HCT116 (cell line): ENCODE results near the gene NKX2-2. TPM values are rescaled to one million over a fixed set of nuclear protein-coding genes. Genes with fewer than 3 reads are reported as not detected.

Source experiments
- ATAC-seq: fragments of 200-7000 bp; cut with Tn5 transposase; 2 replicates; pipeline ENCODE4 v1.9.1; 2020; ENCODE audit warnings: mild to moderate bottlenecking, moderate library complexity
- BruUV-seq: library from RNA; stranded (reverse); fragments of 400-500 nt; replicated peaks from 2 replicates; lab custom pipeline; 2021; lab: Mats Ljungman, UMichigan
- CTCF ChIA-PET: fragments of 300-600 bp; sonication (Branson Sonifier 250); formaldehyde crosslinking; loops from one replicate; lab custom pipeline; 2021; ENCODE audit warnings: antibody characterized with exemption; lab: Charles Lee
- POLR2A ChIA-PET: fragments of 300-600, 350-600 bp; sonication (Branson Sonifier 250); formaldehyde crosslinking; loops from one replicate; lab custom pipeline; 2021; ENCODE audit warnings: antibody characterized with exemption; lab: Charles Lee
- RAD21 ChIA-PET, 2 experiments: fragments of 300-600 bp; sonication (Branson Sonifier 250); formaldehyde crosslinking; loops; one replicate each; lab custom pipeline; 2023; ENCODE audit warnings: low total read pairs in 2 of 2; ENCODE audit not compliant: uncharacterized antibody in 2 of 2, unreplicated experiment in 2 of 2, low non-redundant PET in 1 of 2; lab: Charles Lee
- DNase-seq: peaks from one replicate; pipeline ENCODE4 v3.0.0-alpha.2; 2010; ENCODE audit warnings: low read depth, low spot score
- H2AFZ ChIP-seq: fragments of 200-600 bp; shearing (Covaris generic), sonication (generic); 2 replicates; pipeline ENCODE4 v1.6.1; 2017; ENCODE audit warnings: low read depth, mixed run types, mixed read lengths, antibody characterized with exemption, low read length; ENCODE audit not compliant: poor library complexity, severe bottlenecking
- H3K27ac ChIP-seq: 2 replicates; pipeline ENCODE4 v1.5.1; 2012; ENCODE audit warnings: low read depth, low read length
- H3K27me3 ChIP-seq: fragments of 200-600 bp; sonication (generic); 2 replicates; pipeline ENCODE4 v1.6.1; 2016; ENCODE audit warnings: mixed run types, low read length, mixed read lengths; ENCODE audit not compliant: insufficient read depth
- H3K36me3 ChIP-seq, 2 experiments: fragments of 200-500 bp in 1 of 2; fragments of 200-600 bp in 1 of 2; sonication (Bioruptor generic) in 1 of 2; sonication (generic) in 1 of 2; 2 replicates each; pipeline versions ENCODE4 v1.5.1 to v1.6.1; 2014 to 2016; ENCODE audit warnings: low read length in 2 of 2, inconsistent platforms in 1 of 2, mixed read lengths in 1 of 2, mixed run types in 1 of 2; ENCODE audit not compliant: insufficient read depth in 2 of 2, control insufficient read depth in 1 of 2
- H3K4me1 ChIP-seq, 2 experiments: fragments of 200-600 bp in 1 of 2; sonication (generic) in 1 of 2; 2 replicates each; pipeline versions ENCODE4 v1.5.1 to v1.6.1; 2012 to 2017; ENCODE audit warnings: low read length in 2 of 2, inconsistent platforms in 1 of 2, mild to moderate bottlenecking in 1 of 2, mixed read lengths in 1 of 2, mixed run types in 1 of 2, moderate library complexity in 1 of 2; ENCODE audit not compliant: insufficient read depth in 2 of 2, control insufficient read depth in 1 of 2
- H3K4me2 ChIP-seq: fragments of 200-600 bp; sonication (generic); 2 replicates; pipeline ENCODE4 v1.6.1; 2017; ENCODE audit warnings: mixed run types, low read length, mixed read lengths
- H3K4me3 ChIP-seq, 2 experiments: fragments of 200-600 bp in 1 of 2; sonication (generic) in 1 of 2; replicated peaks in 1 of 2; 2 replicates each; pipeline ENCODE4 v1.5.1; 2011 to 2016; ENCODE audit warnings: low read length in 2 of 2, control low read depth in 1 of 2, low read depth in 1 of 2, mild to moderate bottlenecking in 1 of 2, mixed read lengths in 1 of 2, mixed run types in 1 of 2
- H3K79me2 ChIP-seq: fragments of 200-600 bp; sonication (generic); 2 replicates; pipeline ENCODE4 v1.6.1; 2017; ENCODE audit warnings: mild to moderate bottlenecking, mixed run types, low read length, moderate library complexity, mixed read lengths; ENCODE audit not compliant: insufficient read depth
- H3K9ac ChIP-seq: fragments of 200-600 bp; sonication (generic); 2 replicates; pipeline ENCODE4 v1.6.1; 2016; ENCODE audit warnings: low read length, mixed read lengths
- H3K9me2 ChIP-seq: fragments of 200-600 bp; sonication (generic), shearing (Covaris generic); 2 replicates; pipeline ENCODE4 v1.6.1; 2017; ENCODE audit warnings: mixed run types, mild to moderate bottlenecking, moderate library complexity; ENCODE audit not compliant: insufficient read depth
- H3K9me3 ChIP-seq, 2 experiments: fragments of 200-500 bp in 1 of 2; fragments of 200-600 bp in 1 of 2; sonication (Bioruptor generic) in 1 of 2; sonication (generic) in 1 of 2; 2 replicates each; pipeline ENCODE4 v1.6.1; 2014 to 2017; ENCODE audit warnings: low read length in 2 of 2, mixed read lengths in 2 of 2, inconsistent platforms in 1 of 2, low read depth in 1 of 2, mild to moderate bottlenecking in 1 of 2, mixed run types in 1 of 2, moderate library complexity in 1 of 2; ENCODE audit not compliant: control insufficient read depth in 1 of 2, insufficient read depth in 1 of 2
- H4K20me1 ChIP-seq: fragments of 200-600 bp; sonication (generic), shearing (Covaris generic); 2 replicates; pipeline ENCODE4 v1.6.1; 2017; ENCODE audit warnings: mixed run types, mild to moderate bottlenecking, moderate library complexity; ENCODE audit not compliant: insufficient read depth
- CBX3 ChIP-seq: IDR thresholded peaks from 2 replicates; pipeline ENCODE4 v1.6.1; 2012; ENCODE audit warnings: low read depth
- EGR1 ChIP-seq: IDR thresholded peaks from 2 replicates; pipeline ENCODE4 v1.6.1; 2012; ENCODE audit warnings: low read depth
- ELF1 ChIP-seq: IDR thresholded peaks from 2 replicates; pipeline ENCODE4 v1.6.1; 2012; ENCODE audit warnings: low read depth, borderline replicate concordance
- EZH2 ChIP-seq: fragments of 200-600 bp; sonication (generic); IDR thresholded peaks from 2 replicates; pipeline ENCODE4 v1.6.1; 2017; ENCODE audit warnings: antibody characterized with exemption, mixed run types
- JUND ChIP-seq: IDR thresholded peaks from 2 replicates; pipeline ENCODE4 v1.6.1; 2012
- POLR2A ChIP-seq: IDR thresholded peaks from 2 replicates; pipeline ENCODE4 v1.7.0; 2011; ENCODE audit warnings: borderline replicate concordance; ENCODE audit not compliant: insufficient read depth, insufficient read length; ENCODE audit errors: extremely low read depth
- POLR2AphosphoS5 ChIP-seq: IDR thresholded peaks from 2 replicates; pipeline ENCODE4 v1.6.1; 2011; ENCODE audit warnings: mild to moderate bottlenecking, low read depth, low read length, moderate library complexity
- RAD21 ChIP-seq: IDR thresholded peaks from 2 replicates; pipeline ENCODE4 v1.6.1; 2012; ENCODE audit warnings: low read depth, mild to moderate bottlenecking
- SIN3A ChIP-seq: IDR thresholded peaks from 2 replicates; pipeline ENCODE4 v1.6.1; 2012; ENCODE audit warnings: low read depth
- SP1 ChIP-seq: IDR thresholded peaks from 2 replicates; pipeline ENCODE4 v1.6.1; 2012; ENCODE audit warnings: low read depth
- SRF ChIP-seq: IDR thresholded peaks from 2 replicates; pipeline ENCODE4 v1.6.1; 2012; ENCODE audit warnings: low read depth
- TCF7L2 ChIP-seq: IDR thresholded peaks from 2 replicates; pipeline ENCODE4 v1.7.0; 2011; ENCODE audit warnings: borderline replicate concordance, inconsistent platforms; ENCODE audit not compliant: insufficient read depth, insufficient read length; ENCODE audit errors: extremely low read depth
- YY1 ChIP-seq: IDR thresholded peaks from 2 replicates; pipeline ENCODE4 v1.6.1; 2011; ENCODE audit warnings: low read length, low read depth, moderate library complexity, mild to moderate bottlenecking; ENCODE audit not compliant: insufficient replicate concordance; ENCODE audit errors: extremely low read depth
- ZFX ChIP-seq: fragments of 450-650 bp; IDR thresholded peaks from 2 replicates; pipeline ENCODE4 v1.6.1; 2017
- ZNF274 ChIP-seq: fragments of 200-500 bp; sonication (Bioruptor generic); IDR thresholded peaks from 2 replicates; pipeline ENCODE4 v1.6.1; 2014; ENCODE audit warnings: mild to moderate bottlenecking, low read depth, low read length, inconsistent platforms
- intact Hi-C: fragments of 100-400 bp; cut with micrococcal nuclease; formaldehyde crosslinking; loops from 2 replicates; pipeline ENCODE4 v1.10.0; 2022
- total RNA-seq: library from RNA; stranded (reverse); gene quantifications from one replicate; pipeline ENCODE4 v1.2.1, GENCODE V29; 2021; ENCODE audit not compliant: unreplicated experiment
- TF ChIP-seq, protein P1 (sequence below): IDR thresholded peaks from 2 replicates; pipeline ENCODE4 v1.6.1; 2012
- TF ChIP-seq, protein P2 (sequence below), 3 experiments: fragments of 200-600 bp in 1 of 3; sonication (generic) in 1 of 3; IDR thresholded peaks in 2 of 3; conservative IDR thresholded peaks in 1 of 3; 2 replicates each; pipeline ENCODE4 v1.5.1; 2012 to 2017; ENCODE audit warnings: low read depth in 2 of 3, low read length in 2 of 3, antibody characterized with exemption in 1 of 3, borderline replicate concordance in 1 of 3, control low read depth in 1 of 3, mild to moderate bottlenecking in 1 of 3, mixed read lengths in 1 of 3, mixed run types in 1 of 3, moderate library complexity in 1 of 3; ENCODE audit not compliant: insufficient read depth in 1 of 3
- TF ChIP-seq, protein P3 (sequence below): IDR thresholded peaks from 2 replicates; pipeline ENCODE4 v1.6.1; 2011; ENCODE audit warnings: mild to moderate bottlenecking, low read length, moderate library complexity; ENCODE audit not compliant: insufficient replicate concordance; ENCODE audit errors: extremely low read depth
- TF ChIP-seq, protein P4 (sequence below): IDR thresholded peaks from 2 replicates; pipeline ENCODE4 v1.6.1; 2012; ENCODE audit warnings: low read depth
- TF ChIP-seq, protein P5 (sequence below): IDR thresholded peaks from 2 replicates; pipeline ENCODE4 v1.6.1; 2012

Gene NKX2-2
- total RNA-seq, 1 experiment from 2014 or later = not detected

DNA sequence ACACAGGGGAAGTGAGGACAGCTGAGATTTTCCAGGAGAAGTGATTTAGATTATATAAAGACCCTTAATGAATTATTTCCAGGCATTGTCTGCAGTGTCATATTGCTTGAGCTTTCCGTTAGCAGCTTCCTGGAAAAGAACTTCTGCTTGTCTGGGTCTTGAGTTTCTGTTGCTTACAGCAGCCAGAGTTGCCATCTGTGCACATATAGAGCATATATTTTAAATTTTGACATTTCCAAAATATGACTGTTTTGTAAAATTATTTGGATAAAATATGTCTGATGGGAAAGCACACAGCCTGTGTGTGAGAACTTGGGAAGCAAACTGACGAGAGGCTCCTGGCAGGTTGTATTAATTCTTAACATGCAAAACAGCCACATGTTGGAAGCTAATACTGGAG is 21.0 kb upstream of the NKX2-2 start:
- Histone ChIP-seq H3K9me3 (no peaks in the 10 kb centered on the region), H3K79me2 (no peaks in the 10 kb centered on the region), H3K4me1 (peaks cover 0 to 3% of the 10 kb centered on the region in 2 experiments; a peak in 1 of 4 replicates), H3K27ac (no peak overlapping the region), H3K9me2 (no peaks in the 10 kb centered on the region), H3K36me3 (no peaks in the 10 kb centered on the region), H3K4me2 (no peak overlapping the region), H3K27me3 (peaks cover 20% of the 10 kb centered on the region)
- ATAC-seq (no peak), DNase-seq (no peak)
- ChIA-PET CTCF (no interaction called here), POLR2A (no interaction called here)
- TF ChIP-seq YY1 (no peak), POLR2A (no peak), SP1 (no peak), ELF1 (no peak), SRF (no peak), EGR1 (no peak), SIN3A (no peak), JUND (no peak), RAD21 (no peak), CBX3 (no peak), ZNF274 (no peak), ZFX (no peak), EZH2 (no peak), TCF7L2 (no peak), POLR2AphosphoS5 (no peak)
- TF ChIP-seq, protein P1, sequence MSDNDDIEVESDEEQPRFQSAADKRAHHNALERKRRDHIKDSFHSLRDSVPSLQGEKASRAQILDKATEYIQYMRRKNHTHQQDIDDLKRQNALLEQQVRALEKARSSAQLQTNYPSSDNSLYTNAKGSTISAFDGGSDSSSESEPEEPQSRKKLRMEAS = no peak
- TF ChIP-seq, protein P2, sequence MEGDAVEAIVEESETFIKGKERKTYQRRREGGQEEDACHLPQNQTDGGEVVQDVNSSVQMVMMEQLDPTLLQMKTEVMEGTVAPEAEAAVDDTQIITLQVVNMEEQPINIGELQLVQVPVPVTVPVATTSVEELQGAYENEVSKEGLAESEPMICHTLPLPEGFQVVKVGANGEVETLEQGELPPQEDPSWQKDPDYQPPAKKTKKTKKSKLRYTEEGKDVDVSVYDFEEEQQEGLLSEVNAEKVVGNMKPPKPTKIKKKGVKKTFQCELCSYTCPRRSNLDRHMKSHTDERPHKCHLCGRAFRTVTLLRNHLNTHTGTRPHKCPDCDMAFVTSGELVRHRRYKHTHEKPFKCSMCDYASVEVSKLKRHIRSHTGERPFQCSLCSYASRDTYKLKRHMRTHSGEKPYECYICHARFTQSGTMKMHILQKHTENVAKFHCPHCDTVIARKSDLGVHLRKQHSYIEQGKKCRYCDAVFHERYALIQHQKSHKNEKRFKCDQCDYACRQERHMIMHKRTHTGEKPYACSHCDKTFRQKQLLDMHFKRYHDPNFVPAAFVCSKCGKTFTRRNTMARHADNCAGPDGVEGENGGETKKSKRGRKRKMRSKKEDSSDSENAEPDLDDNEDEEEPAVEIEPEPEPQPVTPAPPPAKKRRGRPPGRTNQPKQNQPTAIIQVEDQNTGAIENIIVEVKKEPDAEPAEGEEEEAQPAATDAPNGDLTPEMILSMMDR (IDR thresholded peaks at IDR 0.05 in 2 of 3, conservative IDR thresholded peaks at IDR 0.05 in 1 of 3; ENCODE audit: borderline replicate concordance in 1 of 3, insufficient read depth in 1 of 3, low read depth in 2 of 3, low read length in 2 of 3) = no peak
- TF ChIP-seq, protein P3, sequence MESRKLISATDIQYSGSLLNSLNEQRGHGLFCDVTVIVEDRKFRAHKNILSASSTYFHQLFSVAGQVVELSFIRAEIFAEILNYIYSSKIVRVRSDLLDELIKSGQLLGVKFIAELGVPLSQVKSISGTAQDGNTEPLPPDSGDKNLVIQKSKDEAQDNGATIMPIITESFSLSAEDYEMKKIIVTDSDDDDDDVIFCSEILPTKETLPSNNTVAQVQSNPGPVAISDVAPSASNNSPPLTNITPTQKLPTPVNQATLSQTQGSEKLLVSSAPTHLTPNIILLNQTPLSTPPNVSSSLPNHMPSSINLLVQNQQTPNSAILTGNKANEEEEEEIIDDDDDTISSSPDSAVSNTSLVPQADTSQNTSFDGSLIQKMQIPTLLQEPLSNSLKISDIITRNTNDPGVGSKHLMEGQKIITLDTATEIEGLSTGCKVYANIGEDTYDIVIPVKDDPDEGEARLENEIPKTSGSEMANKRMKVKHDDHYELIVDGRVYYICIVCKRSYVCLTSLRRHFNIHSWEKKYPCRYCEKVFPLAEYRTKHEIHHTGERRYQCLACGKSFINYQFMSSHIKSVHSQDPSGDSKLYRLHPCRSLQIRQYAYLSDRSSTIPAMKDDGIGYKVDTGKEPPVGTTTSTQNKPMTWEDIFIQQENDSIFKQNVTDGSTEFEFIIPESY = no peak
- TF ChIP-seq, protein P4, sequence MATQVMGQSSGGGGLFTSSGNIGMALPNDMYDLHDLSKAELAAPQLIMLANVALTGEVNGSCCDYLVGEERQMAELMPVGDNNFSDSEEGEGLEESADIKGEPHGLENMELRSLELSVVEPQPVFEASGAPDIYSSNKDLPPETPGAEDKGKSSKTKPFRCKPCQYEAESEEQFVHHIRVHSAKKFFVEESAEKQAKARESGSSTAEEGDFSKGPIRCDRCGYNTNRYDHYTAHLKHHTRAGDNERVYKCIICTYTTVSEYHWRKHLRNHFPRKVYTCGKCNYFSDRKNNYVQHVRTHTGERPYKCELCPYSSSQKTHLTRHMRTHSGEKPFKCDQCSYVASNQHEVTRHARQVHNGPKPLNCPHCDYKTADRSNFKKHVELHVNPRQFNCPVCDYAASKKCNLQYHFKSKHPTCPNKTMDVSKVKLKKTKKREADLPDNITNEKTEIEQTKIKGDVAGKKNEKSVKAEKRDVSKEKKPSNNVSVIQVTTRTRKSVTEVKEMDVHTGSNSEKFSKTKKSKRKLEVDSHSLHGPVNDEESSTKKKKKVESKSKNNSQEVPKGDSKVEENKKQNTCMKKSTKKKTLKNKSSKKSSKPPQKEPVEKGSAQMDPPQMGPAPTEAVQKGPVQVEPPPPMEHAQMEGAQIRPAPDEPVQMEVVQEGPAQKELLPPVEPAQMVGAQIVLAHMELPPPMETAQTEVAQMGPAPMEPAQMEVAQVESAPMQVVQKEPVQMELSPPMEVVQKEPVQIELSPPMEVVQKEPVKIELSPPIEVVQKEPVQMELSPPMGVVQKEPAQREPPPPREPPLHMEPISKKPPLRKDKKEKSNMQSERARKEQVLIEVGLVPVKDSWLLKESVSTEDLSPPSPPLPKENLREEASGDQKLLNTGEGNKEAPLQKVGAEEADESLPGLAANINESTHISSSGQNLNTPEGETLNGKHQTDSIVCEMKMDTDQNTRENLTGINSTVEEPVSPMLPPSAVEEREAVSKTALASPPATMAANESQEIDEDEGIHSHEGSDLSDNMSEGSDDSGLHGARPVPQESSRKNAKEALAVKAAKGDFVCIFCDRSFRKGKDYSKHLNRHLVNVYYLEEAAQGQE = no peak
- TF ChIP-seq, protein P5, sequence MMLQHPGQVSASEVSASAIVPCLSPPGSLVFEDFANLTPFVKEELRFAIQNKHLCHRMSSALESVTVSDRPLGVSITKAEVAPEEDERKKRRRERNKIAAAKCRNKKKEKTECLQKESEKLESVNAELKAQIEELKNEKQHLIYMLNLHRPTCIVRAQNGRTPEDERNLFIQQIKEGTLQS = no peak
- TF ChIP-seq, all 23 proteins: peak for 0
- H2AFZ ChIP-seq = no peak overlapping the region
- H3K4me3 ChIP-seq = no peak overlapping the region
- H3K9ac ChIP-seq = no peak overlapping the region
- no peaks in the 10 kb centered on the region for H4K20me1 ChIP-seq
- no TSS peak for BruUV-seq
- intact Hi-C loops = no loop called here
- RAD21 ChIA-PET = no interaction called here
